ENCODE data around the gene GPR161.
"Not testable (repeated sequence)": the region's sequence is repeated elsewhere in the genome, so short reads cannot be mapped to it uniquely, and the experiment has no call there.

The GPR161 gene

GRCh38 chr1:168084396-168085231 is 52.1 kb downstream of the GPR161 start:
- DNase-seq, result peak; percentile 71

- no peak for DNase-seq
Observed at GRCh38 chr1:168083456-168084325, 53.0 kb downstream of the GPR161 start.

GRCh38 chr1:168082008-168082876 is 54.5 kb downstream of the GPR161 start:
- peak; percentile 86 for DNase-seq

GRCh38 chr1:168081373-168082007 is 55.2 kb downstream of the GPR161 start:
- no peak for DNase-seq

GRCh38 chr1:168079761-168080160 is 57.0 kb downstream of the GPR161 start:
- no peak for DNase-seq

GRCh38 chr1:168069384-168069783 is 67.3 kb downstream of the GPR161 start:
- DNase-seq, result no peak

GRCh38 chr1:168065506-168065905 is 71.2 kb downstream of the GPR161 start:
- DNase-seq, result no peak

GRCh38 chr1:168064216-168064615 is 72.5 kb downstream of the GPR161 start:
- DNase-seq, result no peak

- no peak for DNase-seq
Observed at GRCh38 chr1:168057921-168058320, 78.8 kb downstream of the GPR161 start.

GRCh38 chr1:168057355-168057754 is 79.4 kb downstream of the GPR161 start:
- DNase-seq, result no peak

GRCh38 chr1:168056152-168056551 is 80.6 kb downstream of the GPR161 start:
- not testable (repeated sequence) for DNase-seq

- no peak for DNase-seq
Observed at GRCh38 chr1:168054117-168054516, 82.6 kb downstream of the GPR161 start.

GRCh38 chr1:168053681-168054080 is 83.0 kb downstream of the GPR161 start:
- DNase-seq, result no peak

- DNase-seq, result no peak
Observed at GRCh38 chr1:168050880-168051279, 85.8 kb downstream of the GPR161 start.

GRCh38 chr1:168050307-168050706 is 86.4 kb downstream of the GPR161 start:
- no peak for DNase-seq

GRCh38 chr1:168045311-168045710 is 91.4 kb downstream of the GPR161 start:
- DNase-seq, result no peak

- no peak for DNase-seq
Observed at GRCh38 chr1:168042362-168042761, 94.4 kb downstream of the GPR161 start.

GRCh38 chr1:168035345-168035744 is 101.4 kb downstream of the GPR161 start:
- no peak for DNase-seq

- DNase-seq, result no peak
Observed at GRCh38 chr1:168032029-168032428, 104.7 kb downstream of the GPR161 start.

- no peak for DNase-seq
Observed at GRCh38 chr1:168031627-168032026, 105.1 kb downstream of the GPR161 start.

GRCh38 chr1:168031198-168031597 is 105.5 kb downstream of the GPR161 start:
- DNase-seq, result no peak
